Activated CD8-positive, alpha-beta memory T cell treated with anti-CD3 and anti-CD28 coated beads, Interleukin-2, amount 10 ng/mL, durations not matched to agents 7 days and 5 days (primary cell): ENCODE measurements around the gene DLGAP4. TPM values are rescaled to one million over a fixed set of nuclear protein-coding genes. Genes with fewer than 3 reads are reported as not detected.

Experiments used
- ATAC-seq: fragments of 150-1000 bp; cut with Tn5 transposase; one replicate; pipeline ENCODE4 v1.10.0; 2021; ENCODE audit warnings: moderate library complexity
- CTCF ChIA-PET: fragments of 350-600 bp; sonication (Branson Sonifier 250); formaldehyde crosslinking; loops from one replicate; lab custom pipeline; 2021; ENCODE audit warnings: antibody characterized with exemption; lab: Charles Lee
- DNase-seq: peaks from one replicate; pipeline ENCODE4 v3.0.0-alpha.2; 2020
- H3K27ac Mint-ChIP-seq: one replicate; pipeline ENCODE4 v1.8.0; 2021; ENCODE audit warnings: mild to moderate bottlenecking, mixed read lengths
- H3K27me3 Mint-ChIP-seq: one replicate; pipeline ENCODE4 v1.8.0; 2021; ENCODE audit warnings: mixed read lengths
- H3K36me3 Mint-ChIP-seq: one replicate; pipeline ENCODE4 v1.8.0; 2021; ENCODE audit warnings: mild to moderate bottlenecking, mixed read lengths
- H3K4me1 Mint-ChIP-seq: one replicate; pipeline ENCODE4 v1.8.0; 2021; ENCODE audit warnings: mixed read lengths
- H3K4me3 Mint-ChIP-seq: one replicate; pipeline ENCODE4 v1.8.0; 2021; ENCODE audit warnings: mild to moderate bottlenecking, moderate library complexity, mixed read lengths
- H3K9me3 Mint-ChIP-seq: one replicate; pipeline ENCODE4 v1.8.0; 2022; ENCODE audit warnings: low read depth, mixed read lengths
- total RNA-seq, 2 experiments: library from RNA; stranded (reverse); gene quantifications; one replicate each; pipeline ENCODE4 v1.2.3, GENCODE V29; 2021

DLGAP4 gene
- total RNA-seq, 2 experiments from 2014 or later: 18.8 to 19.6 TPM

GRCh38 chr20:36404435-36404978, 98.4 kb downstream of the DLGAP4 start:
- Mint-ChIP-seq H3K27me3 (peaks cover 28% of the 10 kb centered on the region), H3K4me1 (no peaks in the 10 kb centered on the region), H3K9me3 (no peaks in the 10 kb centered on the region), H3K27ac (no peak overlapping the region), H3K4me3 (no peak overlapping the region), H3K36me3 (no peaks in the 10 kb centered on the region)
- DNase-seq (no peak), ATAC-seq (no peak)
- CTCF ChIA-PET: interaction anchor here (1.0 kb wide), 1 partner anchor 350 kb away, joined by 3 read pairs; no protein-coding TSS in a partner anchor

- H3K4me1 Mint-ChIP-seq: no peaks in the 10 kb centered on the region
- DNase-seq (no peak), ATAC-seq (no peak)
- no peak overlapping the region for H3K27ac Mint-ChIP-seq
- H3K9me3 Mint-ChIP-seq: no peaks in the 10 kb centered on the region
- CTCF ChIA-PET: interaction anchor here (1.0 kb wide), 1 partner anchor 349 kb away, joined by 3 read pairs; no protein-coding TSS in a partner anchor
- H3K27me3 Mint-ChIP-seq: peaks cover 24% of the 10 kb centered on the region
- no peaks in the 10 kb centered on the region for H3K36me3 Mint-ChIP-seq
- H3K4me3 Mint-ChIP-seq: no peak overlapping the region
Measured at GRCh38 chr20:36405255-36405654, 99.1 kb downstream of the DLGAP4 start.

- Mint-ChIP-seq H3K9me3 (no peaks in the 10 kb centered on the region), H3K27ac (no peak overlapping the region), H3K4me3 (no peak overlapping the region), H3K4me1 (no peaks in the 10 kb centered on the region), H3K36me3 (no peaks in the 10 kb centered on the region), H3K27me3 (peaks cover 11% of the 10 kb centered on the region)
- DNase-seq (no peak), ATAC-seq (no peak)
- CTCF ChIA-PET: no interaction called here
Measured at GRCh38 chr20:36407199-36407733, 101.1 kb downstream of the DLGAP4 start.

GRCh38 chr20:36408219-36408618, 102.1 kb downstream of the DLGAP4 start:
- ATAC-seq (no peak), DNase-seq (no peak)
- CTCF ChIA-PET: no interaction called here
- Mint-ChIP-seq H3K27me3 (peaks cover 5% of the 10 kb centered on the region), H3K4me1 (no peaks in the 10 kb centered on the region), H3K36me3 (no peaks in the 10 kb centered on the region), H3K9me3 (no peaks in the 10 kb centered on the region), H3K27ac (no peak overlapping the region), H3K4me3 (no peak overlapping the region)

GRCh38 chr20:36411861-36412454, 105.8 kb downstream of the DLGAP4 start:
- H3K4me1 Mint-ChIP-seq: no peaks in the 10 kb centered on the region
- H3K4me3 Mint-ChIP-seq: no peak overlapping the region
- no peaks in the 10 kb centered on the region for H3K36me3 Mint-ChIP-seq
- H3K9me3 Mint-ChIP-seq: no peaks in the 10 kb centered on the region
- ATAC-seq: no peak
- CTCF ChIA-PET: no interaction called here
- DNase-seq: no peak
- peaks cover 3% of the 10 kb centered on the region for H3K27me3 Mint-ChIP-seq
- no peak overlapping the region for H3K27ac Mint-ChIP-seq

- DNase-seq (no peak), ATAC-seq (no peak)
- CTCF ChIA-PET: no interaction called here
- Mint-ChIP-seq H3K9me3 (no peaks in the 10 kb centered on the region), H3K4me1 (no peaks in the 10 kb centered on the region), H3K27me3 (peaks cover 3% of the 10 kb centered on the region), H3K27ac (no peak overlapping the region), H3K4me3 (no peak overlapping the region), H3K36me3 (no peaks in the 10 kb centered on the region)
Measured at GRCh38 chr20:36415475-36416002, 109.4 kb downstream of the DLGAP4 start.

GRCh38 chr20:36418711-36419110, 112.6 kb downstream of the DLGAP4 start:
- Mint-ChIP-seq H3K36me3 (no peaks in the 10 kb centered on the region), H3K27me3 (no peaks in the 10 kb centered on the region), H3K9me3 (no peaks in the 10 kb centered on the region), H3K4me3 (no peak overlapping the region), H3K27ac (no peak overlapping the region), H3K4me1 (no peaks in the 10 kb centered on the region)
- ATAC-seq (no peak), DNase-seq (no peak)
- CTCF ChIA-PET: no interaction called here

GRCh38 chr20:36421641-36422040, 115.5 kb downstream of the DLGAP4 start:
- ATAC-seq: no peak
- H3K27ac Mint-ChIP-seq: no peak overlapping the region
- H3K4me1 Mint-ChIP-seq: no peaks in the 10 kb centered on the region
- CTCF ChIA-PET: no interaction called here
- no peak for DNase-seq
- H3K4me3 Mint-ChIP-seq: no peak overlapping the region
- no peaks in the 10 kb centered on the region for H3K36me3 Mint-ChIP-seq
- peaks cover 6% of the 10 kb centered on the region for H3K27me3 Mint-ChIP-seq
- H3K9me3 Mint-ChIP-seq: no peaks in the 10 kb centered on the region

- Mint-ChIP-seq H3K27ac (no peak overlapping the region), H3K36me3 (no peaks in the 10 kb centered on the region), H3K9me3 (no peaks in the 10 kb centered on the region), H3K4me1 (no peaks in the 10 kb centered on the region), H3K27me3 (peaks cover 6% of the 10 kb centered on the region), H3K4me3 (no peak overlapping the region)
- CTCF ChIA-PET: interaction anchor here (0.8 kb wide), 1 partner anchor 15 kb away, joined by 3 read pairs; no protein-coding TSS in a partner anchor
- DNase-seq (no peak), ATAC-seq (no peak)
Measured at GRCh38 chr20:36424314-36424713, 118.2 kb downstream of the DLGAP4 start.

GRCh38 chr20:36425166-36425565, 119.0 kb downstream of the DLGAP4 start:
- CTCF ChIA-PET: no interaction called here
- Mint-ChIP-seq H3K27ac (no peak overlapping the region), H3K9me3 (no peaks in the 10 kb centered on the region), H3K4me3 (no peak overlapping the region), H3K27me3 (peaks cover 6% of the 10 kb centered on the region), H3K4me1 (no peaks in the 10 kb centered on the region), H3K36me3 (no peaks in the 10 kb centered on the region)
- DNase-seq (no peak), ATAC-seq (no peak)

GRCh38 chr20:36431604-36432003, 125.5 kb downstream of the DLGAP4 start:
- no peaks in the 10 kb centered on the region for H3K36me3 Mint-ChIP-seq
- H3K27me3 Mint-ChIP-seq: no peaks in the 10 kb centered on the region
- CTCF ChIA-PET: no interaction called here
- DNase-seq (no peak), ATAC-seq (no peak)
- no peaks in the 10 kb centered on the region for H3K9me3 Mint-ChIP-seq
- no peak overlapping the region for H3K27ac Mint-ChIP-seq
- no peak overlapping the region for H3K4me3 Mint-ChIP-seq
- H3K4me1 Mint-ChIP-seq: no peaks in the 10 kb centered on the region

- CTCF ChIA-PET: no interaction called here
- peaks cover 3% of the 10 kb centered on the region for H3K4me1 Mint-ChIP-seq
- H3K27ac Mint-ChIP-seq: no peak overlapping the region
- ATAC-seq: no peak
- H3K9me3 Mint-ChIP-seq: no peaks in the 10 kb centered on the region
- H3K4me3 Mint-ChIP-seq: no peak overlapping the region
- no peaks in the 10 kb centered on the region for H3K36me3 Mint-ChIP-seq
- no peak for DNase-seq
- peaks cover 2% of the 10 kb centered on the region for H3K27me3 Mint-ChIP-seq
Measured at GRCh38 chr20:36432096-36432495, 126.0 kb downstream of the DLGAP4 start.

- CTCF ChIA-PET: no interaction called here
- Mint-ChIP-seq H3K27me3 (peaks cover 2% of the 10 kb centered on the region), H3K27ac (no peak overlapping the region), H3K4me3 (no peak overlapping the region), H3K36me3 (no peaks in the 10 kb centered on the region), H3K4me1 (peaks cover 3% of the 10 kb centered on the region), H3K9me3 (no peaks in the 10 kb centered on the region)
- DNase-seq: no peak
- ATAC-seq: no peak
Measured at GRCh38 chr20:36434383-36434782, 128.2 kb downstream of the DLGAP4 start.

GRCh38 chr20:36435124-36435523, 129.0 kb downstream of the DLGAP4 start:
- no peaks in the 10 kb centered on the region for H3K9me3 Mint-ChIP-seq
- H3K27me3 Mint-ChIP-seq: peaks cover 2% of the 10 kb centered on the region
- H3K36me3 Mint-ChIP-seq: no peaks in the 10 kb centered on the region
- CTCF ChIA-PET: interaction anchor here (6.2 kb wide), 1 partner anchor 232 kb away, joined by 68 read pairs; no protein-coding TSS in a partner anchor
- H3K4me1 Mint-ChIP-seq: peaks cover 3% of the 10 kb centered on the region
- H3K27ac Mint-ChIP-seq: no peak overlapping the region
- DNase-seq (no peak), ATAC-seq (no peak)
- no peak overlapping the region for H3K4me3 Mint-ChIP-seq
